NCI-H1694 treated with DMSO at 0.1 percent for 48 hours (cell line): Measurements from ENCODE around the gene PVALEF.

Source experiments
- DNase-seq: peaks from one replicate; lab custom pipeline; 2025; lab: John Stamatoyannopoulos, UW

Gene PVALEF

GRCh38 chr17:81183807-81184206 is 18.5 kb downstream of the PVALEF start:
- DNase-seq = no peak

DNA sequence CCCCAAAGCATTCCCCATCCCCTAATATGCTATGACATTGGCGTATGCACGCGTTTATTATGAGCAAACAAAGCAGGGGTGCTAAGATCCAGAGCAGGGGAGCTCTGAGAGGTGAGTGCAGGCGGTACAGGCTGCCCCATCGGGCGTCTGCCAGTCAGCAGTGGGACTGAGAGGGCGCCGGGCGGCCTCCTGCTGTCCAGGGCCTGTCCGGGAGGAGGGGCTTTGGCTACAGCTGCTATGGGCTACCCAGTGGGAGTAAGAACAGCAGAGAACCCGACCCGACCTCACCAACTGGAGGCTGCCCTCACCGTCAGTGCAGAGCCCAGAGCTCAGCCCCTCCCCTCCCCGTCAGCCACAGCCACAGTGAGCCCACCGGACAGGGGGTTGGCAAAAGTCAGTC is 19.2 kb downstream of the PVALEF start:
- DNase-seq = no peak

DNA sequence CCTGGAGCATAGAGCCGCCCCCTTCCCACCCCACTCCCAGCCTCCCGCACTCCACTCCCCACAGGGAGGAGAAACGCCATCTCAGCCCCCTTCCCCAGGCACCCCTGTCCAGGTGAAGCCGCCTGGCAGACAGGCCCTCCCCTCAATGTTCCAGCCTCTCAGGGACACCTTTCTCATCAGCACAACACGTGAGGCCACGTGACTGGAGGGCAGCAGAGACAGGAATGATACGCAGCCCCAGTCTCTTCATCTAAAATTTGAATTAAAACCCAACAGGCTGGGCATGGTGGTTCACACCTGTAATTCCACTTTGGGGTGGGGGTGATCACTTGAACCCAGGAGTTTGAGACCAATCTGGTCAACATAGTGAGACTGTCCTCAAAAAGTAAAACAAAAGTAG is 20.9 kb downstream of the PVALEF start:
- DNase-seq = no peak

DNA sequence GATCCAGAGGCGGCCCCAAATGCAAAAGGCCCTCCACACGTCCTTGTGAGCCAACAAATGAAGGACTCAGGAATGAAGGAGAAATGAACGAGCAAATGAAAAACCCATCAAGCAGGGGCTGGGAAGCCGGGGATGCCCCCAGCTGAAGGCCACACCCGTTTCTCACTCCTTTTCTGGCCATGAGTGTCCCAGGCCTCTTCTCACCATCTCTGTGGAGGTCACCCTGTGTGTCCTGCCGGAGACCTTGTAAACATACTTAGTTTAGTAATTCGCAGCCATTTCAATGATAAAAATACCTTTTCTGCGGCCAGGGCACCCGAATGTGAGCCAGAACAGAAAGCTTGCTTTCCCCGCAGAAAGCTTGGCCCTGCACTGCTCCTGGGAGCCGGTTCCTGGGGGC is 21.8 kb downstream of the PVALEF start:
- no peak for DNase-seq

- DNase-seq = no peak
Observed at GRCh38 chr17:81187586-81188490, 22.5 kb downstream of the PVALEF start.

- DNase-seq = no peak
Observed at GRCh38 chr17:81188491-81188840, 23.2 kb downstream of the PVALEF start.

GRCh38 chr17:81189016-81189415 is 23.7 kb downstream of the PVALEF start:
- DNase-seq = no peak

- no peak for DNase-seq
Observed at GRCh38 chr17:81189670-81190530, 24.6 kb downstream of the PVALEF start.

DNA sequence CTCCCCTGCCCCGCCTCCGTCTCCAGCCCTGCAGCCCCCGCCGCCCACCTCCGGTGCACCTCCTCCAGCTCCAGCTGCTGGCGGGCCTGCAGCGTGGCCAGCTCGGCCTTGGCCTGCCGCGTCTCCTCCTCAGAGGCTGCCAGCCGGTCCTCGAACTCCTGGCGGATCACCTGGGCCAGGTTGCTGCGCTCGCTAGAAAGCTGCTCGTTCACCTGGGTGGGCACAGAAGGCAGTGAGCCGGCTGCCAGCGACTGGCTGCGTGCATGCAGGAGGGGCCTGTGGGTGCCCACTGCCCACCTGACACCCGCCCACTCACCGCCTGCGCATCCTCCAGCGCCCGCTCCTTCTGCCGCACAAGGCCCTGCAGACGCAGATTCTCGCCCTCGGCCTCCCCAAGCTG is 25.3 kb downstream of the PVALEF start:
- DNase-seq = no peak

DNA sequence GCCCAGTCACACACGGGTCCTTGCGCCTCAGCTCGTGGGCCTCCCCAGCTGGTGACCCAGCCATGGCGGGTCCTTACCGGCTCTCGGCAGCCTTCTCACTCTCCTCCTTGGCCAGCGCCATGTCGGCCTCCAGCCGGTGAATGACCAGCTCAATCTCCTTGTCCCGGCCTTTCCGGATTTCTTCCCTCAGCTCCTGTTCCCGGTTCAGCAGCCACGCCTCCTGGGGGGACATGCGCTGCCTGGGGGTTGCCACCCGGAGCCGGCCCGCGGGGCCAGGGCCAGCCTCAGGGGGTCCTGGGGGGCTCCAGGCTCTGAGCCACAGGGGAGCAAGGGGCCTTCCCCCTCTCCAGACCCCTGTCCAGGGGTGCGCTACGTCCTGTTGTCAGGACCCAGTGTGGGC is 25.8 kb downstream of the PVALEF start:
- DNase-seq = no peak

- DNase-seq = no peak
Observed at GRCh38 chr17:81191646-81192045, 26.3 kb downstream of the PVALEF start.

- no peak for DNase-seq
Observed at GRCh38 chr17:81192386-81193050, 27.2 kb downstream of the PVALEF start.

GRCh38 chr17:81193051-81193410 is 27.7 kb downstream of the PVALEF start:
- no peak for DNase-seq

DNA sequence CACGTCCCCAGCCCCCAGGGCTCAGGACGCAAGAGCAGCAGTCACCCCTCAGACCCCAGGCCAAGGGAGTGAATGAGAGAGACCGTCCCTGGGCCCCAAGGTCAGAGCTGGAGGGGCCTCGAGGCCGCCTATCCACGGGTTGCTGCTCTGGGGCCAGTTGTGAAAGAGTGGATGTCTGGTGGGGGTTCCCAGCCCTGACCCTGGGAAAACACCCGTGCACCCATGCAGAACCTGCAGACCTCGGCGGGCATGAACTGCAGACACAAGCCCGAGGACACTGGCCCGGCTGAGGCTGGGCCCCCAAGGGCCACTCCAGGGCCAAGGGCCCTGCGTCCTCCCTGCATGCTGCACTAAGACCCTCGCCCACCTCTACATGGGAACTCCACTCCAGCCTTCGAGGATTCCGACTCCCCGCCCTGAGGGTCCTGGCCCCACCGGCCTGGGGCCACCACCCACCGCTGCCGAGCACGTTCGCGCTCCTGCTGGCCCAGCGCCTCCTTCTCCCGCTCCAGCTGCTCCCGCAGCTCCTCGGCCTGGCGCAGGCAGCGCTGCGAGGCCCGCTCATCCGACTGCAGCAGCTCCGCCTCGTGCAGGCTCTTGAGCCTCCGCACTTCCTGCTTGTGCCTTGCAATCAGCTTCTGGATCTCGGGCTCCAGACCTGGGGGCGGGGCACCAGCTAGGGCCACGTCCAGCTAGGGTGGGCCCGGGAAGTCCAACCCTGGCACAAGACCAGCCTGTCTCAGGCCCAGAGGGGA is 28.3 kb downstream of the PVALEF start:
- DNase-seq = no peak

DNA sequence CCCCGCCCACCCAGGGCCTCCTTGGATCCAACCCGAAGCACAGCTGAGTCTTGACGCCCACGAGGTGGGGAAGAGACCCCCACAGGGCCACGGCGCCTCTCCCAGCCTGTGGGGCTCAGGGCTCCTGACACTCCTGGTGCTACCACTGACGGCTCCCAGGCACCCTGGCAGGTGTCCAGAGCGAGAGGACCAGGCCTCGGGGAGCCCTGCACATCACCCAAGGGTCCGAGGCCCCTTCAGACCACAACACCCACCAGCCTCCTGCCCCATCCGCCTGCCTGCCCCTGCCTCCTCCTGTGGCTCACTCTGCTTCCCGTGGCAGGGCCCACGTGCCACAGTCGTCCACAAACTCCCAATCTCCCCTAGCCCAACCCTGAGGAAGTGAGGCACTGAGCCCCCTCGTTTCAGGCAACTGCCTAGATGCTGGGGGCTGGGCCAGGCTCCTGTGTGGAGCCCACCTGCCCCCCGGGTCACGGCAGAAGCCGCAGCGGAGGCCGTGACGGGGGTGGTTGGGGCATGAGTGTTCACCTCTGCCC is 29.0 kb downstream of the PVALEF start:
- DNase-seq = no peak

DNA sequence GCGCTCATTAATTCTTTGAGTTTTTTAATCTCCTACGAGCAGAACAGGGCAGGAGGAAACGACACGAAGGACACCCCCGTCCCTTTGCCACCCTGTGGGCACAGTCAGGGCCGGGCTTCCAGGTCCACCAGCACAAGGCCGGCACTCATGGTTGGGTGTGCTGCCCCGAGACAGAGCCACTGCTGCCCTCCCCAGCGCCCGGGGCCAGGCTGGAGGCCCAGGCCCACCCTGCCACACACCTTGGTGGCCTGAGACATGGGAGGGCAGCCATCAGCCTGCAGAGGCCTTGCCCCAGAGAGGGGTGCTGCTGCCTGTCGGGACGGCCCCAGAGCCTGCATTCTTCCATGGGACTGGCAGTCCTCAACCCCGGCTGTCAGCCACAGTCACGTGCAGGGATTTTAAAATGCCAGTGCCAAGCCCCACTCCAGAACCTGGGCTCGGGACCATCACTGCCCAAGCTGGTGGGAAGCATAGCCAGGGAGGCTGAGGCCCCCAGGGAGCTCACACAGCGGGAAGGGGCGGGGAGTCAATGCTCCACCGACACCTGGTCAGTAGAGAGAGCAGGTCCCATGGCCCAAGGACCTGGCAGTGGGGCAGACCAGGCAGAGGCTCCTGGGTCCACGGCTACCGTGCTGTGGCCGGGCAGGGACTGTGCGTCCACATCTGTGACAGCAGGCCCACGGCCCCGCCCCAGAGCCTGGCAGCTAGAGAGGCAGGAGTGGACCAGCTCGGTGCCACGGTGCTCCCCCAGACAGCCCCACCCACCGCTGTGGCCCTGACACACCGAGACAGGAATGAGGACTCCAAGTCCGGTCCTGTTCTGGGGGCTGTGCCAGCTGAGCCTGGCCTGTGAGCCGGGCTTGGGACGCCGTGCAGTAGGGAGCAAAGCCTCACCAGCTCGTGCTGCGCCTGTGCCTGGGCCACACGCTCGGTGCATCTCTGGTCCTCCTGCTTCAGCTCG is 29.9 kb downstream of the PVALEF start:
- DNase-seq = no peak

DNA sequence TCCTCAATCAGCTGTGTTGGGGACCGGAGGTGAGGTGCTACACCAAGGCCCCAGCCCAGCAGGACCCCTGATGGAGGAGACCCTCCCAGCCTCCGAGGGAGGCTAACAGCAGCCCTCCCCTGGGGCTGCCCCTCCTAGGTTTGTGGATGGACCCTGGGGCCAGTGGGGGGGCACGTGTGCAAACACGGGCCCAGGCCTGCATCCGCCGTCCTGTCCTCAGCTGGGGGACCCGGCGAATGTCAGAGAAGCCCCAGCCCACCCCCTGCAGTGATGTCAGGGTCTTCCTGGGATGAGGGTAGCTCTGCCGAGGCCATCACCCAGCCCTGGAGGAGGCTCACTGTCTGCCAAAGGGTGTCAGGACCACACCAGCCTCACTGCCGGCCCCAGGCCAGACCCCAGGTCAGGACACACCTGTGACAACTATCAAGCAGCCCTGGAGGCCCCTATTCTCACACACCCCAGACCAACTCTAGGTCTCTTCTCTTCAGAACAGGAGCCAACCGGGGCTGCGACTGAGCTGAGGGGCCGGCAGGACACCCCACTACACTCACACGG is 30.7 kb downstream of the PVALEF start:
- no peak for DNase-seq

DNA sequence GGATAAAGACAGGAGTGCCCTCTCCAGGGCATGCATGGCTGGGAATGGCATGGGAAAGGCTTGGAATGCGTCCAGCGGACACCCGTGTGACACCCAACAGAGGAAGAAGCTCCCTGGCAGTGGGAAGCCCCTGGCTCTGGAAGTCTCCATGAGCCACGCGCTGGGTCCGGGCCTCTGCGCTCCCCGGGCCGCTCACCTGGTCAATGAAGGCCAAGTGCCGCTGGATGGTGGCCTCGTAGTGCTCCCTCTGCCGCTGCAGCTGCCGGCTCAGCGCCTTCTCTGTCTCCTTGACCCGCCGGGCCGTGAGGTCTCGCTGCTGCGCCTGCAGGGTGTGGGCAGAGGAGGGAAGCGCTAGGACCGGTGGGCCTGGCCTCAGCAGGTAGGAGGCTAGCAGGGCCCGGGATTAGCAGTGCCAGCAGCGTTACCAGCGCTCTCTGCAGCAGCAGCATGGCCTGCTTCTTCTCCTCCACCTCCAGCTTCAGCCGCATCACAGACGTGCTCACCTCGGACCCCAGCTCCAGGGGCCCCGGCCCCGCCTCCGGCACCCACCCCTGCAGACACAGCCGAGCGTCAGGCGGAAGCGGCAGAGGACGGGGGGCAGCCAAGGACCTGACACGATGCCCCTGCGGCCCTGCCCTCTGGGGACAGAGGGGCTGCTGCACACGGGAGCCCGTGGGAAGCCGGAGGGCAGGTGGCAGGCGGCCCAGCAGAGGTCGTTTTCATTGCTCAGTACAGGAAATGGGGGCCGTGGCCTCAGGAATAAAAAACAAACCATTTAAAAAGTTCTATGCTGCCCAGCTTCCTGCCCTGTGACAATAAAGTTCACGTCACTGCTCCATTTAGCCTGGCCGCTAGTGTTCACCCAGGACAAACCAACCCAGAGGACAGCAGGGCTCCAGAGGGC is 31.4 kb downstream of the PVALEF start:
- no peak for DNase-seq

DNA sequence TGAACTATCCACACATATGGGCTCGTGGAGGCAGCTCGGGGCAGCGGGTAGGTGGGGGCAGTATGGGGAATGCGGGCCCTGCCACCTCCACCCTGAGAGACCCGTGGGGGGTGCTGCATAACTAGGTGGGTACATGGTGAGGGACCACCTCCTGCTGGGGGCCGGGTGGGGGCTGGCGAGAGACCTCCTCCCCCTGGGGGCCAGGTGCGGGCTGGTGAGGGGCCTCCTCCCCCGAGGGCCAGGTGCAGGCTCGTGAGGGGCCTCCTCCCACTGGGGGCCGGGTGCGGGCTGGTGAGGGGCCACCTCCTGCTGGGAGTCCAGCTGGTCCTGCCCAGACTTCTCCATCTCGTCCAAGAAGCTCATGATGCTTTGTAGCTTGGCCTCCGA is 32.1 kb downstream of the PVALEF start:
- DNase-seq = no peak
